ENCODE results near the gene CLRN3. TPM values are rescaled to one million over a fixed set of nuclear protein-coding genes. Genes with fewer than 3 reads are reported as not detected.

Gene CLRN3
- total RNA-seq, 1 donor from 2014 or later, result 0.31 TPM

DNA sequence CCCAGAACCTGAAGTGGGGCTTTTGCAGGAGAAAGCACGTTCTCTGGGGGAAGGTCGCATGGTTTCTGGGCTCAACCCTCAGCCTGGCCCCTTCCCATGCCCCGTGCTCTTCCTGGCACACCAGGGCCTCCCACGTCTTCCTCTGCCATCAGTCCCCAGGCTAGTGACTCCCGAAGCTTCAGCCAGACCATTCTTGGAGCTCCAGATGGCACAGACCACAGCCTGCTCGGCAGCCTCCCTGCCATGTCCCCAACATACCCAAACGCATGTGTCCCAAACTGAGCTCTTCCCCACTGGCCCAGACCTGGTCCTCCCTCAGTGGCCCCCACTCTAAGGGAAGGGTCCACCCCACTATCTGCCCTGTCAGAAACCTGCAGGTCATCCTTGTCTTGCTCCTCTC, 47.0 kb downstream of the CLRN3 start:
- peaks cover 5% of the 10 kb centered on the region for H3K27me3 Mint-ChIP-seq (ENCODE audit: unreplicated experiment)

DNA sequence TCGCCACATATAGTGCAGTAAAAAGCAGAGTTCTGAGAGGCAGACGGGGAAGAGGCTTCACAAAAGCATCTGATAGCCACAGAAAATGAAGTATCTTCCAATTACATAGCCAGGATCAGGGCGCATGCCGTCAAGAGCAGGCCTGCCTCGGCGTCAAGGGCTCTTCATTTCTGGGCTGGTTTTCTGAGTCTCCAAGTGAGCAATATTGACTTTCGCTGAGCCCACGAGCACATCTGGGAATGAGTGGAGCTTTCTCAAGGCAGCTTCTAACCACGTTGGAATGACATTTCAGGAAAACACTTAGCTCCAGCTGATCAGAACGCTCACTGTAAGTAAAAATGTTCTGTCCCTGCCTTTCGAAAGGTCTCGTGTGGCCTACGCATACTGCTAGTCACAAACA, 51.9 kb downstream of the CLRN3 start:
- Mint-ChIP-seq H3K9me3 (ENCODE audit: unreplicated experiment) (no peaks in the 10 kb centered on the region), H3K4me1 (ENCODE audit: unreplicated experiment) (no peaks in the 10 kb centered on the region), H3K4me3 (ENCODE audit: unreplicated experiment) (no peak overlapping the region), H3K27ac (ENCODE audit: unreplicated experiment) (no peak overlapping the region), H3K36me3 (ENCODE audit: low read depth, unreplicated experiment) (no peaks in the 10 kb centered on the region), H3K27me3 (ENCODE audit: unreplicated experiment) (peaks cover 3% of the 10 kb centered on the region)
- TF ChIP-seq, protein P1, sequence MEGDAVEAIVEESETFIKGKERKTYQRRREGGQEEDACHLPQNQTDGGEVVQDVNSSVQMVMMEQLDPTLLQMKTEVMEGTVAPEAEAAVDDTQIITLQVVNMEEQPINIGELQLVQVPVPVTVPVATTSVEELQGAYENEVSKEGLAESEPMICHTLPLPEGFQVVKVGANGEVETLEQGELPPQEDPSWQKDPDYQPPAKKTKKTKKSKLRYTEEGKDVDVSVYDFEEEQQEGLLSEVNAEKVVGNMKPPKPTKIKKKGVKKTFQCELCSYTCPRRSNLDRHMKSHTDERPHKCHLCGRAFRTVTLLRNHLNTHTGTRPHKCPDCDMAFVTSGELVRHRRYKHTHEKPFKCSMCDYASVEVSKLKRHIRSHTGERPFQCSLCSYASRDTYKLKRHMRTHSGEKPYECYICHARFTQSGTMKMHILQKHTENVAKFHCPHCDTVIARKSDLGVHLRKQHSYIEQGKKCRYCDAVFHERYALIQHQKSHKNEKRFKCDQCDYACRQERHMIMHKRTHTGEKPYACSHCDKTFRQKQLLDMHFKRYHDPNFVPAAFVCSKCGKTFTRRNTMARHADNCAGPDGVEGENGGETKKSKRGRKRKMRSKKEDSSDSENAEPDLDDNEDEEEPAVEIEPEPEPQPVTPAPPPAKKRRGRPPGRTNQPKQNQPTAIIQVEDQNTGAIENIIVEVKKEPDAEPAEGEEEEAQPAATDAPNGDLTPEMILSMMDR (IDR thresholded peaks at IDR 0.05; ENCODE audit: unreplicated experiment), result no peak
- no peak for DNase-seq (ENCODE audit: low spot score)

More for the DNA sequence above, 47.0 kb downstream of the CLRN3 start:
- Mint-ChIP-seq H3K4me3 (ENCODE audit: unreplicated experiment) (no peak overlapping the region), H3K4me1 (ENCODE audit: unreplicated experiment) (no peaks in the 10 kb centered on the region), H3K9me3 (ENCODE audit: unreplicated experiment) (no peaks in the 10 kb centered on the region), H3K27ac (ENCODE audit: unreplicated experiment) (no peak overlapping the region), H3K36me3 (ENCODE audit: low read depth, unreplicated experiment) (no peaks in the 10 kb centered on the region)
- TF ChIP-seq, protein P1 (IDR thresholded peaks at IDR 0.05; ENCODE audit: unreplicated experiment), result no peak
- no peak for DNase-seq (ENCODE audit: low spot score)

DNA sequence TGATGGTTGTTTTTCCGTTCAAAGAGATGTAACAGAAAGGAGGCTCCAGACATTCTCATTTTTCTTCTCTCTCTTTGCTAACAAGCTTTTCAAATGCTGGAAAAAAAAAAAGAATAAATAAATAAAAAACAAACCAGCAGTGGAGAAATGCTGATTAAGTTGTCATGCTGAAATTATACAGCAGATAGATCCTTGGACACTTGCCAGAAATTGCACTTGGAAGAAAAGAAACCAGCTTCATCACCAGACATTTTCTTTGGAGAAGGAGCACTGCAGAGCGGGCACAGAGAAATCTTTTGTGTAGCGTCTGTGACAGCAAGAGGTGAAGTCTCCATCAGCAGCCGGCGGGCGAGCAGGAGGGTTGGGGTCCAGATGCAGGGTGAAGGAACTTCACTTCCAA, 55.8 kb downstream of the CLRN3 start:
- Mint-ChIP-seq H3K4me3 (ENCODE audit: unreplicated experiment) (no peak overlapping the region), H3K27ac (ENCODE audit: unreplicated experiment) (no peak overlapping the region), H3K4me1 (ENCODE audit: unreplicated experiment) (no peaks in the 10 kb centered on the region), H3K36me3 (ENCODE audit: low read depth, unreplicated experiment) (no peaks in the 10 kb centered on the region), H3K27me3 (ENCODE audit: unreplicated experiment) (no peaks in the 10 kb centered on the region), H3K9me3 (ENCODE audit: unreplicated experiment) (no peaks in the 10 kb centered on the region)
- no peak for DNase-seq (ENCODE audit: low spot score)
- TF ChIP-seq, protein P1 (IDR thresholded peaks at IDR 0.05; ENCODE audit: unreplicated experiment), result no peak

DNA sequence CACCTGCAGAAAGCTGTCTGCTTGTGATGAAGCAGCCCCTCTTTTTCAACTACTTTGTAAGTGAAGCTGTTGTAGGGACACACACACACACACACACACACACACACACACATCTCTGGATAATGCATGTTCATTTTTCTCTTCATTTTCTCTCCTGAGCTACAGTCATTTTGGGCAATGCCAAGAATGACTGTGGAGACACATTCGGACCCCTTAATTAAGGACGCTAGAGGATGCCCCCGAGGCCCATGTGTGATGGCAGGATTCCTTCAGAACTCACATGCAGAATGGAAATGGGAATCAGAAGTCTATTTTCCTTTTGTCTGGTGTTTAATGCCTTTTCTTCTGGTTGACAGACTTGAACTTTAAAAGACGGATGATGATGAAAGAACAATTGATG, 56.6 kb downstream of the CLRN3 start:
- Mint-ChIP-seq H3K4me3 (ENCODE audit: unreplicated experiment) (no peak overlapping the region), H3K27me3 (ENCODE audit: unreplicated experiment) (no peaks in the 10 kb centered on the region), H3K9me3 (ENCODE audit: unreplicated experiment) (no peaks in the 10 kb centered on the region), H3K36me3 (ENCODE audit: low read depth, unreplicated experiment) (no peaks in the 10 kb centered on the region), H3K4me1 (ENCODE audit: unreplicated experiment) (no peaks in the 10 kb centered on the region), H3K27ac (ENCODE audit: unreplicated experiment) (no peak overlapping the region)
- TF ChIP-seq, protein P1 (IDR thresholded peaks at IDR 0.05; ENCODE audit: unreplicated experiment), result no peak
- no peak for DNase-seq (ENCODE audit: low spot score)

DNA sequence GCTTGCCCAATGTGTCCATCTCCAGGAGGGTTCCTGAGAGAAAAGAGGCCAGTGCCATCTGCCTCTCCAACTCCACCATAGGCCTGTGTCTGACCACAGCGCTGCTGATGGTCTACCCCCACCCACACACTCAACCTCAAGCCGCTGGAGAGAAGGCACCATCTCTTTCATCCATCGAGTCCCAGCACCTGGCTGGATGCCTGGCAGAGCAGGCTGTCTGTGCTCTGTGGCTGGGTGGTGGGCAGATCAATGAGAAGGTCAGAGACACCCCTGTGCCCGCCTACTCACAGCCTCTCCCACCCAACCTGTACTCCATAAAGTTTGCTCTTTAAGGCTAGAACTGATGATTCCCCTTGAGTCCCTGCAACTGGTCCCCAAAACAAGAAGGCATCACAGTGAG, 58.0 kb downstream of the CLRN3 start:
- Mint-ChIP-seq H3K36me3 (ENCODE audit: low read depth, unreplicated experiment) (no peaks in the 10 kb centered on the region), H3K27ac (ENCODE audit: unreplicated experiment) (no peak overlapping the region), H3K9me3 (ENCODE audit: unreplicated experiment) (no peaks in the 10 kb centered on the region), H3K4me3 (ENCODE audit: unreplicated experiment) (no peak overlapping the region), H3K4me1 (ENCODE audit: unreplicated experiment) (no peaks in the 10 kb centered on the region), H3K27me3 (ENCODE audit: unreplicated experiment) (no peaks in the 10 kb centered on the region)
- no peak for DNase-seq (ENCODE audit: low spot score)
- TF ChIP-seq, protein P1 (IDR thresholded peaks at IDR 0.05; ENCODE audit: unreplicated experiment), result no peak

Measured in endothelial cell (in vitro differentiated cells).